Measurements from ENCODE around the gene FARP1.

DNA sequence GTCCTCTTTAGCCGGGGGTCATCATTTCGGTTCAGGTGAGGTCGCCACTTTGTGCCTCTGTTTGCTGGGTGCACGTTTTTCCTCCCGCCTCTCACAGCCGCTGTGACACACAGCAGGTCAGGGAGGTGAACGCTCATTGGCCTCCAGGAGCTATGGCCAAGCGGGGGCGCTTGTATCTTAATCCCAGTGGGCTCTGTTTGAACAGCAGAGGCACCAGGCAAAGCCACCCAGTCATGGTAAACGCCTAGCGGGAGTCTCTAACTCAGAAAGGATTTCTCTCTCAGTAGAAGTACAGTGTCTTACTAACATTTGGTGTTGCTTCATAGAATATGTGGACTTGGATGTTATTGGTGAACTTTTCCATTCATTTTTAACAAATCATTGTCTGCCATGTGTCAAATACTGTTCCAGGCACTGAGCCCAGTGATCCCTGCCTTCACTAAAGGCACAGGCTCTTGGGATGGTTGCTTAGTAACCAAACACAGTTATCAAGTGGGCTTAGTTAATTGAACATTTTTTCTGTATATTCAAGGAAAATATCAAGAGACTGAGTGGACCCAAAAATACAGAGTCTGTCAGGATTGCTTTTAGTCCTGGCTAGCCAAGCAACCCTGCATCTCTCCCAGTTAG, 247.3 kb downstream of the FARP1 start:
- TF ChIP-seq, protein P1, sequence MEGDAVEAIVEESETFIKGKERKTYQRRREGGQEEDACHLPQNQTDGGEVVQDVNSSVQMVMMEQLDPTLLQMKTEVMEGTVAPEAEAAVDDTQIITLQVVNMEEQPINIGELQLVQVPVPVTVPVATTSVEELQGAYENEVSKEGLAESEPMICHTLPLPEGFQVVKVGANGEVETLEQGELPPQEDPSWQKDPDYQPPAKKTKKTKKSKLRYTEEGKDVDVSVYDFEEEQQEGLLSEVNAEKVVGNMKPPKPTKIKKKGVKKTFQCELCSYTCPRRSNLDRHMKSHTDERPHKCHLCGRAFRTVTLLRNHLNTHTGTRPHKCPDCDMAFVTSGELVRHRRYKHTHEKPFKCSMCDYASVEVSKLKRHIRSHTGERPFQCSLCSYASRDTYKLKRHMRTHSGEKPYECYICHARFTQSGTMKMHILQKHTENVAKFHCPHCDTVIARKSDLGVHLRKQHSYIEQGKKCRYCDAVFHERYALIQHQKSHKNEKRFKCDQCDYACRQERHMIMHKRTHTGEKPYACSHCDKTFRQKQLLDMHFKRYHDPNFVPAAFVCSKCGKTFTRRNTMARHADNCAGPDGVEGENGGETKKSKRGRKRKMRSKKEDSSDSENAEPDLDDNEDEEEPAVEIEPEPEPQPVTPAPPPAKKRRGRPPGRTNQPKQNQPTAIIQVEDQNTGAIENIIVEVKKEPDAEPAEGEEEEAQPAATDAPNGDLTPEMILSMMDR (IDR thresholded peaks at IDR 0.05), result no peak
- no peak for TF ChIP-seq ZNF121 (CRISPR knock-in tag; IDR thresholded peaks at IDR 0.05)

All from WTC11 (cell line).